NB4 (cell line): ENCODE measurements around the gene S100P.

Experiments
- POLR2A ChIP-seq: IDR thresholded peaks from 2 replicates; pipeline ENCODE4 v1.6.1; 2011; ENCODE audit warnings: mild to moderate bottlenecking; ENCODE audit not compliant: insufficient read length; ENCODE audit errors: extremely low read depth
- TF ChIP-seq, protein P1 (sequence below): IDR thresholded peaks from one replicate; pipeline ENCODE4 v1.5.1; 2012; ENCODE audit warnings: low read depth, low read length
- TF ChIP-seq, protein P2 (sequence below): IDR thresholded peaks from 2 replicates; pipeline ENCODE4 v1.6.1; 2011; ENCODE audit warnings: low read depth, low read length

DNA sequence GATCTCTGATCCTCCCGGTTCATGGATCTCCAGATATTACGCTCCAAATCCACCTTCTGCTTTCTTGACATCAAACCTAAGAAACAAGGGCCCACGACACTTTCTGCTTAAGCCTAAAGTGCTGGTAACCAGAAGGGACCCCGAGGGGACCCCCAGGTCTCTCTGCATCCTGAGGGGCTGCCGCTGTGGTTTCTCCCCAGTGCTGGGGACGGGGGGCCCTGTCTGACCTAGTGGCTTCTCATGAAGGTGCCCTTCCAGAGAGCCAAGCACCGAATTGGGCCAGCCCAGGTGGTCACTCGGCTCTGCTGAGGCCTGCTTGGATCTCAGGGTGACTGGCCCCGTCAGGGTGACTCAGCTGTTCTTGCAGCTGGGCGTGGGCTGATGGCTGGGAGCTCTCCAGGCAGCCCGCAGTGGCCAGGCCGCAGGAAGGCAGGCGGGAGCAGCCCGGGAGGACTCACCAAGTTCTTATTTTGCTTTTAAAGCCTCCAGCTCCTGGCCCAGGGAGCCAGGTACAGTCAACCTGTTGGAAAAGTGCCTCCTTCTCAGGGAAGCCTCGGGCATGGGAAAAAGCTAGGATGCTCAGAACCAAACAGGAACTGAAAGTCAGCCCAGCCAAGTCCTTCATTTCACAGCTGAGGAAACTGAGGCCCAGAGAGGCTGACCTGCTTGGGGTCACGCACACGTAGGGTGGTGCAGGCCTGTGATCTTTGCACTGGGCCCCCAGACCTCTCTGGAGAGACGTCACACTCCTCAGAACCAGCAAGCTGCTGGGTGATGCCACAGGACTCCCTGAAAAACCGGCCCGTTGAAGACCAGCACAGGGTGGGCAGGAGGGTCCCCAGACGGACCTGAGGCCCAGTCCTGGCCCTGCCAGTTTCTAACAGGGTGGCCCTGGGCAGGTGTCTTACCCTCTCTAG lies 39.0 kb downstream of the S100P start:
- TF ChIP-seq, protein P1, sequence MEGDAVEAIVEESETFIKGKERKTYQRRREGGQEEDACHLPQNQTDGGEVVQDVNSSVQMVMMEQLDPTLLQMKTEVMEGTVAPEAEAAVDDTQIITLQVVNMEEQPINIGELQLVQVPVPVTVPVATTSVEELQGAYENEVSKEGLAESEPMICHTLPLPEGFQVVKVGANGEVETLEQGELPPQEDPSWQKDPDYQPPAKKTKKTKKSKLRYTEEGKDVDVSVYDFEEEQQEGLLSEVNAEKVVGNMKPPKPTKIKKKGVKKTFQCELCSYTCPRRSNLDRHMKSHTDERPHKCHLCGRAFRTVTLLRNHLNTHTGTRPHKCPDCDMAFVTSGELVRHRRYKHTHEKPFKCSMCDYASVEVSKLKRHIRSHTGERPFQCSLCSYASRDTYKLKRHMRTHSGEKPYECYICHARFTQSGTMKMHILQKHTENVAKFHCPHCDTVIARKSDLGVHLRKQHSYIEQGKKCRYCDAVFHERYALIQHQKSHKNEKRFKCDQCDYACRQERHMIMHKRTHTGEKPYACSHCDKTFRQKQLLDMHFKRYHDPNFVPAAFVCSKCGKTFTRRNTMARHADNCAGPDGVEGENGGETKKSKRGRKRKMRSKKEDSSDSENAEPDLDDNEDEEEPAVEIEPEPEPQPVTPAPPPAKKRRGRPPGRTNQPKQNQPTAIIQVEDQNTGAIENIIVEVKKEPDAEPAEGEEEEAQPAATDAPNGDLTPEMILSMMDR = no peak
- TF ChIP-seq, protein P2, sequence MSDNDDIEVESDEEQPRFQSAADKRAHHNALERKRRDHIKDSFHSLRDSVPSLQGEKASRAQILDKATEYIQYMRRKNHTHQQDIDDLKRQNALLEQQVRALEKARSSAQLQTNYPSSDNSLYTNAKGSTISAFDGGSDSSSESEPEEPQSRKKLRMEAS = no peak
- no peak for TF ChIP-seq POLR2A
